T47D (cell line): ENCODE results near the gene YY2.

ENCODE experiments used
- DNase-seq, 2 experiments: peaks; one replicate each; pipeline versions ENCODE4 v3.0.0 to v3.0.0-alpha.2; 2011 to 2012; ENCODE audit warnings: low read depth in 1 of 2, low spot score in 1 of 2
- JUND ChIP-seq: IDR thresholded peaks from 2 replicates; pipeline ENCODE4 v1.6.1; 2012; ENCODE audit warnings: low read depth
- in situ Hi-C: cut with HindIII; loops from 2 replicates; pipeline ENCODE4 v1.10.0; 2016; ENCODE audit warnings: low sequenced_read_pairs, low pct_unique_long_range_greater_than_20kb

YY2 gene

DNA sequence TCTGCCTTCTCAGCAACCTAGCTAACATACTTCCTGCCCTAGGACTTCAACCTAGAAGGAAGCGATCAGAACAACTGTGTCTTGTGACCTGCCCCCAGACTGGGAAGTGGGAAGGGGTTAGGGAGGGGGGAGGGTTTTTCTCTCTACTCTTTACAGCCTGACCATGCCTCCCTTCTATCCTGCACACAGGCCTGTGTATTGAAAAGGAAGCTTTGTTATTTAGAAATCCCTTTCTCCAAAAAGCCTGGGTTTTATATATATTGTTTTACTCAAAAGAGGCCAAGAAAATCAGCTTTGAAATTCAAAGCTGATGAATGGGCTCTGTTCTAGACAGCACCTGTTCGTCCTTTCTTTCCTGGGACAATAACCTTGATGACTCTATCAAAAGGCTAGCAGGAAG lies 49.5 kb downstream of the YY2 start:
- no peak for DNase-seq
- no peak for TF ChIP-seq JUND
- in situ Hi-C loops, result no loop called here

DNA sequence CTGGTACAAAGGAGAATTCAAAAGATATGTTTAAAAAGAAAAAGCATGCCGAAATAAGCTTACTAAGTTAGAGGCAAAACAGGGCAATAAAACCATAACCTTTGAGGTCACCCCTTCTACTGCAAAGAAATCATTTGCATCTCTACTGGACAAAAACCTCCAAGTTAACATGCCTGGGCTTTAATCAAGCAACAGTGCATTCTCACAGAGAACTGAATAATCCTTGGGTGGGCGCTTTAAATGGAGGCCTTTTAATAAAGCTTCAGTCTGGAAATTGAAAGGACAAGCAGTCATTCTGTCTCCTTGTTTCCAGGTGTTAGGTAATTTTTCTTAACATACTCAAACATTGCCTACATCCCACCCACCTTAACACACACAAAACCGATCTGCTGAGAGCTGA lies 50.2 kb downstream of the YY2 start:
- in situ Hi-C loops, result no loop called here
- no peak for TF ChIP-seq JUND
- no peak for DNase-seq

DNA sequence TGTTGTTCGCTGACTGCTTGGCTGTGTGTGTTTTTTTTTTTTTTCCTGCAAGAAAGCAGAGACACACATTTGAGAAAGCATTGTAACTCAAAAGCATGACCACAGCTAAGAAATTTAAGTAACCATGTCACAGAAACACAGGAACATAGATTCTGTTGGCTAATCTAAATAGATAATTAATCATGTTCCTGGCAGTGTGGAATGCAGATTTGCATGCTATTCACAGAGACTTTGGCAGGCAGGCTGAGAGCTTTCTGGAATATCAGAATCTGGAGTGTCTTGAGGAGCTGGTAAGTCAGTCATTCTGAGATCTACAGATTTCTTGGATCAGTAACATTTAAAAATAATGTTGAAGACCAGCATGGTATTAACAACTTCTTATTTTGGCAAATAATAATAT lies 51.5 kb downstream of the YY2 start:
- no peak for TF ChIP-seq JUND
- in situ Hi-C loops, result no loop called here
- no peak for DNase-seq
